Cardiac fibroblast (primary cell): ENCODE results near the gene DHX35.
A peak's percentile ranks its signal among the peaks of the same experiment; 100 is the strongest.

Experiments
- DNase-seq, 2 donors: peaks; one replicate each; pipeline versions ENCODE4 v3.0.0 to v3.0.0-alpha.2; 2010; ENCODE audit warnings: low read depth in 2 of 2
- H3K4me3 ChIP-seq, 2 donors: replicated peaks in 1 of 2; 1 replicate in 1 of 2; 2 replicates in 1 of 2; pipeline ENCODE4 v1.5.1; 2011; ENCODE audit warnings: low read depth in 2 of 2, low read length in 2 of 2, mild to moderate bottlenecking in 2 of 2, moderate library complexity in 1 of 2
- TF ChIP-seq, protein P1 (sequence below): IDR thresholded peaks from one replicate; pipeline ENCODE4 v1.5.1; 2011; ENCODE audit warnings: low read depth, mild to moderate bottlenecking, low read length, inconsistent platforms

DHX35 gene

DNA sequence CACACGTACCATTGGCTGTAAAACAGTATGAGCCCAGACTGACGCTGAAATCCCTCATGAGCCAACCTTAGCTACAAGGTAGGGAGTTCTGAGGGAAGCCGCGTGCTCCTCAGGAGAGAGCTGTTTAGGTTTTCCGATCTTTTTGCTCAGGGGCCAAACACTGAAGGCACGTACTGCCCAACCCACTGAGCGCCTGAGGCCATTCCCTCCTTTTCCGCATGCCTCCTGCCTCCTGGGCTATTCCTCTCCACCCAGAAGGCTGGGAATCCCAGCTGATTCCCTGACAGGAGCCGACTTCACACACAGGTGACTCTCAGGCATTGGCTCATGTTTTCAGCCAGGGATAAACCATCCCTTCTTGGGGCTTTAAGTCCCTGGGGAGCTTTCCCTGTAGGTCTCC is 41.3 kb upstream of the DHX35 start:
- H3K4me3 ChIP-seq = no peak overlapping the region
- TF ChIP-seq, protein P1, sequence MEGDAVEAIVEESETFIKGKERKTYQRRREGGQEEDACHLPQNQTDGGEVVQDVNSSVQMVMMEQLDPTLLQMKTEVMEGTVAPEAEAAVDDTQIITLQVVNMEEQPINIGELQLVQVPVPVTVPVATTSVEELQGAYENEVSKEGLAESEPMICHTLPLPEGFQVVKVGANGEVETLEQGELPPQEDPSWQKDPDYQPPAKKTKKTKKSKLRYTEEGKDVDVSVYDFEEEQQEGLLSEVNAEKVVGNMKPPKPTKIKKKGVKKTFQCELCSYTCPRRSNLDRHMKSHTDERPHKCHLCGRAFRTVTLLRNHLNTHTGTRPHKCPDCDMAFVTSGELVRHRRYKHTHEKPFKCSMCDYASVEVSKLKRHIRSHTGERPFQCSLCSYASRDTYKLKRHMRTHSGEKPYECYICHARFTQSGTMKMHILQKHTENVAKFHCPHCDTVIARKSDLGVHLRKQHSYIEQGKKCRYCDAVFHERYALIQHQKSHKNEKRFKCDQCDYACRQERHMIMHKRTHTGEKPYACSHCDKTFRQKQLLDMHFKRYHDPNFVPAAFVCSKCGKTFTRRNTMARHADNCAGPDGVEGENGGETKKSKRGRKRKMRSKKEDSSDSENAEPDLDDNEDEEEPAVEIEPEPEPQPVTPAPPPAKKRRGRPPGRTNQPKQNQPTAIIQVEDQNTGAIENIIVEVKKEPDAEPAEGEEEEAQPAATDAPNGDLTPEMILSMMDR = no peak
- DNase-seq = no peak

DNA sequence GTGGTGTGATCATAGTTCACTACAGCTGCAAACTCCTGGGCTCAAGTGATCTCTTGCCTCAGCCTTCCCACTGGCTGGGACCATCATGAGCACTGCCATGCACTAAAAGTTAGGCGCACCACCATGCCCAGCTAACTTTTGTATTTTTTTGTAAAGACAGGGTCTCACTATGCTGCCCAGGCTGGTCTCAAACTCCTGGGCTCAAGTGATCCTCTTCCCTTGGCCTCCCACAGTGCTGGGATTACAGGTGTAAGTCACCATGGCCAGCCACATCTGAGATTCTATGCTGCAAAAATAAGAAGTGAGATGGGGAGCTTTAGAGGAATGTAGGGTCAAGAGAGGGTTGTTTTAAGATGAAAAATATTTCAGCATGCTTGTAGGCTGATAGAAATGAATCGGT is 37.4 kb upstream of the DHX35 start:
- TF ChIP-seq, protein P1 = no peak
- no peak for DNase-seq
- no peak overlapping the region for H3K4me3 ChIP-seq

DNA sequence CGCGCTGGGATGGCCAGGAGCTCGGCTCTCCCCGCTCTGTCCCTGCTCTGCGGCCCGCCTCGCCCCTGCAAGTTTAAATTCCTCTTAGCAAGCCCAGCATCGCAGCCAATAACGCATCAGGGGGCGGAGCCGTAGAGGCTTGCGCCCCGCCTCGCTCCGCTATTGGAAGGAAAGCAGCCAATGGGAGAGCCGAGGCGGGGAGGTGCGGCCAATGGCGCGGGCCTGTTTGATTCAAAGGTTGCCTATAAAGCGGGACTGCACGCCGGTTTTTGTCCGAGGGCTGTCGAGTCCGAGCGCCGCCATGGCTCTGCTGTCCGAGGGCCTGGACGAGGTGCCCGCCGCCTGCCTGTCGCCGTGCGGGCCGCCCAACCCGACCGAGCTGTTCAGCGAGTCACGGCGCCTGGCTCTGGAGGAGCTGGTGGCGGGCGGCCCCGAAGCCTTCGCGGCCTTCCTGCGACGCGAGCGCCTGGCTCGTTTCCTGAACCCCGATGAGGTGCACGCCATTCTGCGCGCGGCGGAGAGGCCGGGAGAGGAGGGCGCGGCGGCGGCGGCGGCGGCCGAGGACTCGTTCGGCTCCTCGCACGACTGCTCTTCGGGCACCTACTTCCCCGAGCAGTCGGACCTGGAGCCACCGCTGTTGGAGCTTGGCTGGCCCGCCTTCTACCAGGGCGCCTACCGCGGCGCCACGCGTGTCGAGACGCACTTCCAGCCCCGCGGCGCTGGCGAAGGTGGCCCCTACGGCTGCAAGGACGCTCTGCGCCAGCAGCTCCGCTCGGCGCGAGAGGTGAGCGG is 35.8 kb upstream of the DHX35 start, which contains the start of gene FAM83D:
TSS of gene FAM83D (plus strand) at position 276 of the 792 bp plus-strand sequence. CDS start at position 302, 26 bp downstream.
- DNase-seq = peak; percentile 98 to 99
- TF ChIP-seq, protein P1 = no peak
- H3K4me3 ChIP-seq = peak within 1 kb of the TSS; percentile 74 to 89

DNA sequence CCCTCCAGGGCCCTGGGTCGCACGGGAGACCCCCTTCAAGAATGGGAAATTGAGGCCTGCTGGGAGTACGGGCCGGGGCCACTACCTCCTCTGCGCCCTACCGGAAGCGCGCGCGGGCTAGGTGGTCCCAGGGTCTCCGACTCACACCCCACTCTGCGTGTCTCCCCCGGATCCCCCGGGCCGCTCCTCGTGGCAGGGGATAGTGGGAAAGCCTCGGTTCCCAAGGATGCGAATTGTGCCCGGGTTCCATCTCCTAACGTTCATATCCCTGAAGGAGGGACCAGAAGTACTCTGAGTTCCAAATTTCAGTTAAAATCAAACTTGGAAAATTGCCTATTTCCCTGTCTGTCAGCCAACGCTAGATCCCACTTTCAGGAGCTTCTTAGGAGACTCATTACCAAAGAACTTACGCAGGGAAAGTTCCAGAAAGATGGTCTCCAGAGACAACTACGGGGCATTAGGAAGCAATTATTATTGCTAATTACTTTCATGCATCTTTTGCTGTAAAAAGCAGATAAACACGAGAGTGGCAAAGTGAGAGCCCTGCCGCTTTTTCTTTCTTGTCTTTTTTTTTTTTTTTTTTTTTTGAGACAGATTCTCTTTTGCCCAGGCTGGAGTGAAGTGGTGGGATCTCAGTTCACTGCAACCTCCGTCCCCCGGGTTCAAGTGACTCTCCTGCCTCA is 35.1 kb upstream of the DHX35 start:
- TF ChIP-seq, protein P1 = no peak
- H3K4me3 ChIP-seq = peak overlapping the region; percentile 74 to 89

DNA sequence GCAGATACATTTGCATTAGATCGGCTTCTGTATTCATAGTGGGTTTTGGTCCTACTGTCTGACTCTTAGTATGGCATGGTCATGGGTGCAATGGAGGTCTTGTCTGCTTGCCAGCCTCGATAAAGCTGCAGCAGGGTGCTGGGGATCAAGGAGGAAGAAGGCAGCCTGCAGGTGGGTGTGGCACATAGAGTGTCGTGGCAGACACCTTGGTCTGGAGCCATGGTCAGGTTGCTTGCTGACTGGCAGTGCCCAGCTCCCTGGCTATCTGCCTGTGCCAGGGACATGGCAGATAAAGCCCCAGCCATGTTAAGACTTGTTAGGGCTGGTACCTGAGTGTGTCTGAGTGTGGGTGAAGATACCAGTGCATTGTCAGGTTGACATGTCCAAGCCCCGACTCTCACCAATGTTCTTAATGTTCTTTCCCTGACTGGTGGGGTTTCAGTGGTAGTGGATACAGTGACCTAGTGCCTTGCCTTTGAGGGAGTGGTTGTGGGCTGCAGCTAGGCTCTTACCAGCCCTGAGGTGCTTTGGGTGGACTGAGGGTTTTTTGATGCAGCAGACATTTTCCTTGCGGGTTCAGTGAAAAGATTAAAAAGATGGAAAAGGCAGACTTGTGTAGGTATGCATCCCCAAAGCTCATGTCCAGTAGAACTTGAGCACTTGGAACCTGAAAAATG is 34.1 kb upstream of the DHX35 start:
- no peak for DNase-seq
- TF ChIP-seq, protein P1 = no peak
- H3K4me3 ChIP-seq = peak overlapping the region; percentile 4 to 89

More for the DNA sequence above, 35.1 kb upstream of the DHX35 start:
- DNase-seq = peak; percentile 28 to 51

DNA sequence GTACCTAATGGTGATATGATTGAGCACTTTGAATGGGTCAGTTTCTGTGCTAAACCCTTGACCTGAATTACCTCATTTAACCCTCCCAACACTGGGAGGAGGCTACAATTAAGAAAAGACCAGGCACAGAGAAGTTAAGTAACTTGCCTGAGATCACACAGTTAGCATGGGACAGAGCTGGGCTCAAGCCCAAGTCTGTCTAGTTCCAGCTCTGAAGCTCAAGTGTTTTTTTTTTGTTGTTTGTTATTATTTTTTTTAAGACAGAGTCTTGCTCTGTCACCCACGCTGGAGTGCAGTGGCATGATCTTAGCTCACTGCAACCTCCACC is 31.9 kb upstream of the DHX35 start:
- no peak overlapping the region for H3K4me3 ChIP-seq
- no peak for DNase-seq
- TF ChIP-seq, protein P1 = no peak
